H1 (cell line): ENCODE measurements around the gene ELMO1. TPM values are rescaled to one million over a fixed set of nuclear protein-coding genes. Genes with fewer than 3 reads are reported as not detected.

Source experiments
- CTBP2 ChIP-seq: IDR thresholded peaks from 2 replicates; pipeline ENCODE4 v1.7.0; 2011; ENCODE audit warnings: borderline replicate concordance, mild to moderate bottlenecking, moderate library complexity, mixed read lengths, low read length; ENCODE audit not compliant: insufficient read depth, insufficient read length
- CTCF ChIP-seq, 3 experiments: IDR thresholded peaks; 1 replicate in 2 of 3; 2 replicates in 1 of 3; pipeline versions ENCODE4 v1.5.1 to v1.6.1; 2011; ENCODE audit warnings: low read length in 3 of 3, mild to moderate bottlenecking in 3 of 3, inconsistent platforms in 2 of 3, low read depth in 1 of 3, moderate library complexity in 1 of 3; ENCODE audit not compliant: insufficient read depth in 1 of 3; ENCODE audit errors: control extremely low read depth in 1 of 3
- EZH2 ChIP-seq: fragments of 200-600 bp; sonication (generic); IDR thresholded peaks from 2 replicates; pipeline ENCODE4 v1.7.1; 2012; ENCODE audit warnings: low read depth, mild to moderate bottlenecking, moderate library complexity, low read length, inconsistent platforms; ENCODE audit not compliant: severe bottlenecking
- KDM4A ChIP-seq: IDR thresholded peaks from one replicate; pipeline ENCODE4 v1.7.1; 2012; ENCODE audit warnings: low read depth, mild to moderate bottlenecking, moderate library complexity, low read length, inconsistent platforms; ENCODE audit not compliant: severe bottlenecking
- polyA plus RNA-seq, 7 experiments: library from polyadenylated mRNA; depleted of rRNA in 3 of 7; stranded (reverse) in 5 of 7; unstranded in 2 of 7; fragments of >200 nt in 5 of 7; fragments of 200-250 nt in 2 of 7; gene quantifications; 1 replicate in 5 of 7; 2 replicates in 1 of 7; 4 replicates in 1 of 7; pipeline versions ENCODE4 v1.2.1 to v1.2.3, GENCODE V29; 2011 to 2013; ENCODE audit warnings: missing spikeins in 2 of 7, mixed read lengths in 2 of 7
- total RNA-seq: library from RNA; stranded (reverse); fragmentation: NEBNext Ultra II Directional; extraction: Animal tissue kit (Norgen Biotek cat#: 25700); gene quantifications from 2 replicates; pipeline ENCODE4 v1.2.1, GENCODE V29; 2021

Gene ELMO1
- total and polyA plus RNA-seq, 2 of the 8 experiments (the other 6 are each of a cell fraction or from before 2014, with no cell fraction given) = 18.4 to 21.0 TPM

- TF ChIP-seq CTCF (IDR thresholded peaks at IDR 0.05; ENCODE audit: control extremely low read depth in 1 of 3, insufficient read depth in 1 of 3, low read depth in 1 of 3, low read length in 3 of 3) (no peak), KDM4A (no peak), CTBP2 (no peak), EZH2 (no peak)
Measured at GRCh38 chr7:36910401-36910800, 538.3 kb downstream of the ELMO1 start (continued).
